BJ (cell line): Measurements from ENCODE around the gene ARL15. TPM values are rescaled to one million over a fixed set of nuclear protein-coding genes. Genes with fewer than 3 reads are reported as not detected.

Experiments
- CTCF ChIA-PET: fragments of 350-600 bp; formaldehyde crosslinking; extraction: SDS; loops from one replicate; lab custom pipeline; 2021; ENCODE audit warnings: antibody characterized with exemption, inconsistent platforms; lab: Yijun Ruan, JAX
- POLR2A ChIA-PET: fragments of 300-600 bp; sonication (Branson Sonifier 250); formaldehyde crosslinking; extraction: SDS; loops from one replicate; lab custom pipeline; 2021; ENCODE audit warnings: antibody characterized with exemption; lab: Charles Lee
- DNase-seq: peaks from one replicate; pipeline ENCODE4 v3.0.0-alpha.2; 2011; ENCODE audit warnings: low read depth
- H3K27me3 ChIP-seq: 2 replicates; pipeline ENCODE4 v1.6.0; 2011; ENCODE audit warnings: low read length; ENCODE audit not compliant: control insufficient read depth, insufficient read depth
- H3K36me3 ChIP-seq: 2 replicates; pipeline ENCODE4 v1.5.1; 2011; ENCODE audit warnings: low read length; ENCODE audit not compliant: control insufficient read depth, insufficient read depth
- H3K4me3 ChIP-seq: 2 replicates; pipeline ENCODE4 v1.5.1; 2011; ENCODE audit warnings: low read depth, mild to moderate bottlenecking, control low read depth, low read length
- polyA plus RNA-seq: library from polyadenylated mRNA; depleted of rRNA; stranded (reverse); fragments of >200 nt; gene quantifications from 2 replicates; pipeline ENCODE4 v1.2.3, GENCODE V29; 2011
- TF ChIP-seq, protein P1 (sequence below): IDR thresholded peaks from 2 replicates; pipeline ENCODE4 v1.5.1; 2011; ENCODE audit warnings: low read depth, mild to moderate bottlenecking, control low read depth, inconsistent platforms, low read length, moderate library complexity; ENCODE audit not compliant: insufficient read depth

The ARL15 gene
- polyA plus RNA-seq, 1 experiment: 11.9 TPM

DNA sequence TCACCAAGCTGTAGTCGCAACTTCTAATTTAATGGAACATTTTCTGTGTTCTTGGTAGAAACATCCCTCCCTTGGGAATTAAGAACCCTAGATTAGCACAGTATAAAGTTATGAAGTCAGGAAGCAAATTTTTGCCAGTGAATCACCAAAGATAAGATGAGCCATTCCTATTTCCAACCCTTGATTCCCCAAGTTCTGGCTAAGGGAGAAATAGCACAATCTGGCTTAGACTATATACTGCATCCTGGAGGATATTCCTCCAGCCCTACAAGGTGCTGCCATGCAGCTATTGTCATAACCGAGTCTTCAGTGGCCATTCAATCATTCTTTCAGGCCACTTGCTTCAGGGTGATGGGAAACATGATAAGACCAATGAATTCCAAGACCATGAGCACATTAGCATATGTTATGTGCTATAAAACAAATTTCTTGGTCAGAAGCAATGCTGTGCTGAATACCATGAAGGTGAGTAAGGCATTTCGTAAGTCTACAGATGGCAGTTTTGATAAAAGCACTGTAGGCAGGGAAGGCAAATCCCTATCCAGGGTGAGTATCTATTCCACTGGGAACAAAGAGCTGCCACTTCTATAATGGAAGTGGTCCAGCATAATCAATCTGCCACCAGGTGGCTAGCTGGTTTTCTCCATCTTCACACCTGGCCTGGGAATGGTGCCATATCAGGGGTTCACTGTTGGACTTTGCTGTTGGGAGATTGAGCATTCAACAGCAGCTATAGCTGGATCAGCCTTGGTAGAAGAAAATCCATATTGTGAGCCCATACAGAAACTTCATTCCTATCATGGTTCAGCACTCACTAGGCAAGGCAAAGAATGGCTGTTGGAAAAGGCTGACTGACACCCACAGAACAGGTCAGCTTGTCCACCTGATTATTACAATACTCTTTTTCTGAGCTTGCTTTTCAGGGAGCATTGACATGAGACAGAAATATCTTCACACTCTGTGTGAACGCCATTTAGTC is 19.6 kb upstream of the ARL15 start:
- no peaks in the 10 kb centered on the region for H3K36me3 ChIP-seq
- H3K27me3 ChIP-seq: no peaks in the 10 kb centered on the region; the same call in 1 of the 2 replicates
- POLR2A ChIA-PET: interaction anchor here (0.5 kb wide), 1 partner anchor 160 kb away, joined by 3 read pairs; no protein-coding TSS in a partner anchor
- DNase-seq: peak; percentile 95
- CTCF ChIA-PET: interaction anchor here (0.8 to 2.1 kb wide), 7 partner anchors 10 to 160 kb away, joined by 3 to 9 read pairs (median 3); no protein-coding TSS in a partner anchor
- TF ChIP-seq, protein P1, sequence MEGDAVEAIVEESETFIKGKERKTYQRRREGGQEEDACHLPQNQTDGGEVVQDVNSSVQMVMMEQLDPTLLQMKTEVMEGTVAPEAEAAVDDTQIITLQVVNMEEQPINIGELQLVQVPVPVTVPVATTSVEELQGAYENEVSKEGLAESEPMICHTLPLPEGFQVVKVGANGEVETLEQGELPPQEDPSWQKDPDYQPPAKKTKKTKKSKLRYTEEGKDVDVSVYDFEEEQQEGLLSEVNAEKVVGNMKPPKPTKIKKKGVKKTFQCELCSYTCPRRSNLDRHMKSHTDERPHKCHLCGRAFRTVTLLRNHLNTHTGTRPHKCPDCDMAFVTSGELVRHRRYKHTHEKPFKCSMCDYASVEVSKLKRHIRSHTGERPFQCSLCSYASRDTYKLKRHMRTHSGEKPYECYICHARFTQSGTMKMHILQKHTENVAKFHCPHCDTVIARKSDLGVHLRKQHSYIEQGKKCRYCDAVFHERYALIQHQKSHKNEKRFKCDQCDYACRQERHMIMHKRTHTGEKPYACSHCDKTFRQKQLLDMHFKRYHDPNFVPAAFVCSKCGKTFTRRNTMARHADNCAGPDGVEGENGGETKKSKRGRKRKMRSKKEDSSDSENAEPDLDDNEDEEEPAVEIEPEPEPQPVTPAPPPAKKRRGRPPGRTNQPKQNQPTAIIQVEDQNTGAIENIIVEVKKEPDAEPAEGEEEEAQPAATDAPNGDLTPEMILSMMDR: no peak
- H3K4me3 ChIP-seq: no peak overlapping the region

DNA sequence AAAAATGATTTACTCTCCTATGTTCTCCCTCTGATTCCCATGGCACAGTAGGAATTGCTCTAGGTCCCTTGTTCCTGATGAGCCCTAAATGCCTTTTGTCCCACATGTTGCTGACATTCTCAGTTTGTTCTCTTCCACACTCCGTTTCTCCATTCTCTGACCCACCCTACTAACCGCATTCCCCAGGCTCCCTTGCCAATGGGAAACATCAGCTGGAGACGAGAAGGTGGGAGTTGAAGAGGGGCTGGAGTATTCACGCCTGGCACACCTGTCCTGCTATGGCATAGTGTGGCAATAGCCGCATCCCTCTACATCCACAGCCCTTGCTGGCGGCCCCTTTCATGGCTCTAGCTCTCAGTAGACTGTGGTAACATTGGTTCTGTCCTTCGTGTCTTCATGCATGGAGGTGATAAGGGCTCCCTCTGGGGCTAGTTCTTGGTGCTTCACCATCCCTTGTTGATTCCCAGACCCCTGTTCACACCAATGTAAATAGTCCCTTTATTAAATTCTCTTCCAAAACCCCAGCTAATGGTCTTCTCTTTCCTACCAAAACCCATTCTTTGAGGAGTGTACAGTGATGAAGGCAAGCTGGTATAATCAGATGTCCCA is 16.4 kb upstream of the ARL15 start:
- H3K36me3 ChIP-seq: no peaks in the 10 kb centered on the region
- no peaks in the 10 kb centered on the region; the same call in 1 of the 2 replicates for H3K27me3 ChIP-seq
- POLR2A ChIA-PET: no interaction called here
- no peak for DNase-seq
- CTCF ChIA-PET: interaction anchor here (1.2 to 1.8 kb wide), 2 partner anchors 10 to 163 kb away, joined by 4 to 5 read pairs; no protein-coding TSS in a partner anchor
- no peak overlapping the region for H3K4me3 ChIP-seq
- TF ChIP-seq, protein P1: no peak

DNA sequence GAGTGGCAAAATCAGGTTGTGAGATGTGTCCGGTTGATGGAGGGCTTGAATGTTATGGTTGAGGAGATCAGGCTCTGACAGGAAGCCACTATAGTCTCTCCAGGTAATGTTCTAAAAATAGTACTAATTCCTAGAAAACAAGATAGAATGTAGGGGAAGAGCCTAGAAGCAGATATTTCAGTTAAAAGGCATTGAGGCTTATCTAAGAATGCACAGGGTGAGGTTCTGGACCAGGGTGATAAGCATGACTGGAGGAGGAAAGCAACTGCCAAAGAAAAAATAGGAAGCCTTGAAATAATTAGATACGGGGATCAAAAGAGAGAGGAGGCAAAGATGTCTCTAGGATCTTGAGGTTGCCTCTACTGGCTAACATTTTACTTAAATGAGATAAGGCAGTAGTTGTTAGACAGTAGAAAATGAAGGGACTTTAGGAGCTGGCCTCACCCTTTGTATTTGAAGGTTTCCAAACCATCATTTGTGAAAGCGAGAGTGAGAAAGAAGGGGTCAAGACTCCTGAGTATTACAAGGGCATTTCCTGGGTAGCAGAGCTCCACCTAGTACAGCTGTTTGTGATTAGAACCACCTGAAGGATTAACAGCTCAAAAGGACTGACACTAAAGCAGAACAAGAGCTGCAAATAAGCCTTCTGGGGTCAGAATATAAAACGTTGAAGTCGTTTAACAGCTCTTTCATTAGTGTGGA is 15.4 kb upstream of the ARL15 start:
- no peaks in the 10 kb centered on the region for H3K36me3 ChIP-seq
- H3K27me3 ChIP-seq: no peaks in the 10 kb centered on the region; the same call in 1 of the 2 replicates
- TF ChIP-seq, protein P1: no peak
- POLR2A ChIA-PET: no interaction called here
- CTCF ChIA-PET: no interaction called here
- DNase-seq: no peak
- H3K4me3 ChIP-seq: no peak overlapping the region

DNA sequence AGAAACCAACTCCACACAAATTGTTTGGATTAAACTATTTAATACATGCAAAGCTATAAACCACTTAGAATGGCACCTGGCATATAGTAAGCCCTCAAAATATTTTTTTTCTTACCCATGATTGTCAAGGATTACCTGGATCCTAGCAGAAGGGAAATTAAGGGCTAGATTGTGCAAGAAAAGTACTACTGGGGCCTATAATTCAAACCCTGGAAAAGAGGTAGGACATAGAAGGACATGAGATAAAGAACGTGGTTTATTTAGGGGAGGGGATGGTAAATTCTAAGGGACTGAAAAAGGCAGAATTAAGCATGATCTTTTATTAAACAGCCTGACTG is 14.9 kb upstream of the ARL15 start:
- CTCF ChIA-PET: interaction anchor here (0.7 kb wide), 1 partner anchor 14 kb away, joined by 3 read pairs; no protein-coding TSS in a partner anchor
- no peak for DNase-seq
- Histone ChIP-seq H3K4me3 (no peak overlapping the region), H3K27me3 (no peaks in the 10 kb centered on the region; the same call in 1 of the 2 replicates), H3K36me3 (no peaks in the 10 kb centered on the region)
- TF ChIP-seq, protein P1: no peak
- POLR2A ChIA-PET: no interaction called here
